ENCODE measurements around the gene FER1L5. TPM values are rescaled to one million over a fixed set of nuclear protein-coding genes. Genes with fewer than 3 reads are reported as not detected.
"Not testable (repeated sequence)": the region's sequence is repeated elsewhere in the genome, so short reads cannot be mapped to it uniquely, and the experiment has no call there.

The FER1L5 gene
- total RNA-seq, 2 donors from 2014 or later, result 0.78 to 3.6 TPM

GRCh38 chr2:96665083-96665569, 22.6 kb downstream of the FER1L5 start:
- peak overlapping the region; percentile 48 to 80 (median 66) for H3K27ac ChIP-seq
- H3K27me3 ChIP-seq, result no peaks in the 10 kb centered on the region
- H3K9me3 ChIP-seq, result no peaks in the 10 kb centered on the region
- intact Hi-C loops (cut with DNase I), result no loop called here
- TF ChIP-seq POLR2A (IDR thresholded peaks at IDR 0.05), result no peak
- TF ChIP-seq CTCF (IDR thresholded peaks at IDR 0.05), result no peak
- ATAC-seq (peak; percentile 82), DNase-seq (peak; percentile 35 to 80 (median 52))
- WGBS, 2 donors, result 65 to 81% methylated on average over 3 of the region's 3 CpGs
- H3K4me3 ChIP-seq, result no peak overlapping the region
- peaks cover 0 to 2% of the 10 kb centered on the region in 2 donors for H3K36me3 ChIP-seq (replicated peaks in 1 of 2; ENCODE audit: insufficient read depth in 1 of 2, low read depth in 2 of 2)
- H3K4me1 ChIP-seq, result peaks cover 35% of the 10 kb centered on the region

DNA sequence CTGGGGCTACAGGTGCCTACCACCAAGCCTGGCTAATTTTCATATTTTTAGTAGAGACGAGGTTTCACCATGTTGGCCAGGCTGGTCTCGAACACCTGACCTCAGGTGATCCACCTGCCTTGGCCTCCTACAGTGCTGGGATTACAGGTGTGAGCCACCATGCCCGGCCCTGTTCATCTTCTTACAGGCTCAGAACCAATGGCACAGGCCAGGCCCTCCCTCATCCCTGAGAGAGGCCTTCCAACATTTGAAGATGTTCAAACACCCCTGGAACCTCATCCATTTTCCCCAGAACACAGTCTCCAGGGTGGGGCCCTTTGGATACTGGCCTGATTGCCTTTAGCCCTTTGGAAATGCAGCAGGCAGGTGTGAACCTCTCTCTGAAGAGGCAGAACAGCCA, 23.2 kb downstream of the FER1L5 start:
- DNase-seq; intact Hi-C loops (cut with DNase I); H3K4me3 ChIP-seq; ATAC-seq; H3K27me3 ChIP-seq; H3K36me3 ChIP-seq (replicated peaks in 1 of 2; ENCODE audit: insufficient read depth in 1 of 2, low read depth in 2 of 2); H3K9me3 ChIP-seq: not testable (repeated sequence)
- Histone ChIP-seq H3K4me1 (peaks cover 35% of the 10 kb centered on the region), H3K27ac (peak overlapping the region in 3 of 4 donors; percentile 58 to 80 (median 74))
- 97 to 100% methylated on average over 2 to 3 of the region's 3 CpGs for WGBS, 2 donors

DNA sequence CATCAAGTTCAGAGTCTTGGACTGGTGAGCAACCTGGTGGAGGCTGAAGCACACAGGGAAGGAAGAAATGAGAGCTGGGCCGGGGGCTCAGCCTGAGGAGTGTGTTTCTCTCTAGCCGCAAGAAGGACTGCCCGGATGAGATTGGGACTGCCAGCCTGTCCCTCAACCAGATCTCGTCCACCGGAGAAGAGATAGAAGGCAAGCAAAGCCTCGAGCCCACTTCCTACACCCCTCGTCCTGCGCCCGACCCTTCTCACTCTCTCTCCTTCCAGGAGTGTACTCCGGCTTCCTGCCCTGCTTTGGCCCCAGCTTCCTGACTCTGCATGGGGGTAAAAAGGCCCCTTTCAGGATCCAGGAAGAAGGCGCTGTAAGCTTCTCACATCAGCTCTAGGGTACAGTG, 26.2 kb downstream of the FER1L5 start:
- Histone ChIP-seq H3K36me3 (replicated peaks in 1 of 2; ENCODE audit: insufficient read depth in 1 of 2, low read depth in 2 of 2) (peaks cover 0 to 2% of the 10 kb centered on the region in 2 donors), H3K9me3 (no peaks in the 10 kb centered on the region), H3K27me3 (no peaks in the 10 kb centered on the region), H3K4me1 (peaks cover 22% of the 10 kb centered on the region), H3K4me3 (no peak overlapping the region), H3K27ac (no peak overlapping the region)
- DNase-seq, result no peak
- intact Hi-C loops (cut with DNase I), result no loop called here
- 85 to 88% methylated on average over 10 to 11 of the region's 11 CpGs for WGBS, 2 donors
- TF ChIP-seq POLR2A (IDR thresholded peaks at IDR 0.05) (no peak), CTCF (IDR thresholded peaks at IDR 0.05) (no peak)
- no peak for ATAC-seq

- Histone ChIP-seq H3K27me3 (no peaks in the 10 kb centered on the region), H3K4me1 (peaks cover 13% of the 10 kb centered on the region), H3K9me3 (no peaks in the 10 kb centered on the region), H3K4me3 (no peak overlapping the region), H3K36me3 (replicated peaks in 1 of 2; ENCODE audit: insufficient read depth in 1 of 2, low read depth in 2 of 2) (peaks cover 0 to 2% of the 10 kb centered on the region in 2 donors), H3K27ac (no peak overlapping the region)
- TF ChIP-seq POLR2A (IDR thresholded peaks at IDR 0.05), result no peak
- TF ChIP-seq CTCF (IDR thresholded peaks at IDR 0.05), result no peak
- intact Hi-C loops (cut with DNase I), result no loop called here
- no peak for ATAC-seq
- WGBS, 2 donors, result 89 to 92% methylated on average over 15 of the region's 15 CpGs
- no peak for DNase-seq
Observed at GRCh38 chr2:96669539-96670215, 27.1 kb downstream of the FER1L5 start.

- intact Hi-C loops (cut with DNase I), result no loop called here
- peaks cover 26% of the 10 kb centered on the region for H3K4me1 ChIP-seq
- H3K9me3 ChIP-seq, result no peaks in the 10 kb centered on the region
- TF ChIP-seq CTCF (IDR thresholded peaks at IDR 0.05), result peak in 3 of 7 experiments; percentile 11 to 27 (median 13)
- no peak for TF ChIP-seq POLR2A (IDR thresholded peaks at IDR 0.05)
- peak; percentile 51 to 74 (median 62) for DNase-seq
- WGBS, 2 donors, result 22 to 23% methylated on average over 7 to 9 of the region's 9 CpGs
- no peaks in the 10 kb centered on the region for H3K36me3 ChIP-seq (replicated peaks in 1 of 2; ENCODE audit: insufficient read depth in 1 of 2, low read depth in 2 of 2)
- ATAC-seq, result peak; percentile 63
- H3K4me3 ChIP-seq, result no peak overlapping the region
- H3K27ac ChIP-seq, result peak overlapping the region in 3 of 4 donors; percentile 34 to 64 (median 37)
- H3K27me3 ChIP-seq, result no peaks in the 10 kb centered on the region
Observed at GRCh38 chr2:96679848-96680247, 37.3 kb downstream of the FER1L5 start.

All from body of pancreas (tissue), 4 donors.